Right lobe of liver (tissue), 6 donors: ENCODE data around the gene ADISSP. TPM values are rescaled to one million over a fixed set of nuclear protein-coding genes. Genes with fewer than 3 reads are reported as not detected.
A peak's percentile ranks its signal among the peaks of the same experiment; 100 is the strongest.

ENCODE experiments used
- ATAC-seq, 4 donors: fragments of 200-7000 bp; cut with Tn5 transposase; one replicate each; pipeline ENCODE4 v1.9.1; 2020; ENCODE audit warnings: mild to moderate bottlenecking in 4 of 4, moderate library complexity in 4 of 4
- DNase-seq, 3 donors: peaks; one replicate each; pipeline ENCODE4 v3.0.0-alpha.2; 2020
- H3K27ac ChIP-seq, 3 donors: fragments of 200-600 bp; one replicate each; pipeline ENCODE4 v1.8.0; 2022
- H3K27me3 ChIP-seq, 2 donors: fragments of 200-600 bp; one replicate each; pipeline ENCODE4 v1.8.0; 2022
- H3K36me3 ChIP-seq, 4 donors: fragments of 200-600 bp; sonication (generic) in 1 of 4; one replicate each; pipeline versions ENCODE4 v1.5.1 to v1.8.0; 2017 to 2022; ENCODE audit warnings: control low read depth in 1 of 4
- H3K4me1 ChIP-seq, 4 donors: fragments of 200-600 bp; sonication (generic) in 1 of 4; one replicate each; pipeline versions ENCODE4 v1.5.1 to v1.8.0; 2017 to 2022; ENCODE audit warnings: control low read depth in 1 of 4
- H3K4me3 ChIP-seq, 3 donors: fragments of 200-600 bp; one replicate each; pipeline ENCODE4 v1.8.0; 2022
- H3K9me3 ChIP-seq, 4 donors: fragments of 200-600 bp; sonication (generic) in 1 of 4; one replicate each; pipeline versions ENCODE4 v1.5.1 to v1.8.0; 2017 to 2022; ENCODE audit warnings: control low read depth in 1 of 4
- POLR2A ChIP-seq: fragments of 450-650 bp; IDR thresholded peaks from one replicate; pipeline ENCODE4 v1.6.1; 2017; ENCODE audit warnings: antibody characterized with exemption, mild to moderate bottlenecking
- WGBS: methylation state at CpG from one replicate; pipeline ENCODE4 v1.1.6; 2018; ENCODE audit warnings: low coverage, low lambda C conversion rate; ENCODE audit not compliant: insufficient coverage; ENCODE audit errors: missing lambda C conversion rate; 5-methylcytosine and 5-hydroxymethylcytosine counted together
- intact Hi-C, 2 donors: fragments of 100-400 bp; cut with DNase I; formaldehyde crosslinking; loops; one replicate each; pipeline versions ENCODE4 v1.11.2 to v1.14.1; 2022
- total RNA-seq, 6 experiments: library from RNA; depleted of rRNA in 2 of 6; stranded (reverse); fragments of >200 nt in 2 of 6; fragmentation: NEBNext Ultra II Directional in 3 of 6; extraction: Animal tissue kit (Norgen Biotek cat#: 25700) in 3 of 6; gene quantifications; one replicate each; pipeline versions ENCODE4 v1.1.0 to v1.2.4, GENCODE V29; 2016 to 2023
- TF ChIP-seq, protein P1 (sequence below), 4 donors: fragments of 200-600 bp in 3 of 4; fragments of 450-650 bp in 1 of 4; IDR thresholded peaks; one replicate each; pipeline versions ENCODE4 v1.5.1 to v1.8.0; 2016 to 2022; ENCODE audit warnings: antibody characterized with exemption in 4 of 4, mild to moderate bottlenecking in 2 of 4
- donor health status: DM: no; HTN: yes; CAD: no.
- donor health status: DM: no; HTN: no; CAD: no.
- donor health status: DM: no; HTN: no; CAD: no.
- donor health status: DM: no; HTN: yes; CAD: no.
- donor health status: DM: no; HTN: yes; CAD: no.

Gene ADISSP
- total RNA-seq, 6 experiments from 2014 or later = 9.6 to 11.7 (median 9.9) TPM

DNA sequence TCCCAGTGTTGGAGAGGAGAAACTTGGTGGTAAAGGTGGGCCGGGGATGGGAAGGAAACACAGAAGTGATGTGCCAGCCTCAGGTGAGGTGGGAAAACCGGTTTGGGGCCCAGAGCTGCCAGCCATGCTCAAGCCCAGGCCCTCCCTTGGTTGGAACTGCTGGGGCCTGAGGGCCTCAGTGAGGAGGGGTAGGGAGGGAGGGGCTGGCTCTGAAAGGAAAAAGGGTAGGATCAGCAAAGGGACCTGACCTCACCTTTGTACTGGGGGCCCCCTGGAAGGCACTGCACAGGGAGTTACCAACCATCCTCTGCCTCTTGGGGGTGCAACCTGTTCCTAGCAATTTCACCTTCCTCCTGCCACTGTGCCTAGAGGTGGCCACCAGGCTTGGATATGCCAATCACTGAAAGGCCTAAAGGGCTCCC, 15.5 kb upstream of the ADISSP start:
- ATAC-seq (no peak), DNase-seq (no peak)
- 74% methylated on average over 2 of the region's 2 CpGs for WGBS
- Histone ChIP-seq H3K4me3 (no peak overlapping the region), H3K27ac (no peak overlapping the region), H3K4me1 (peaks cover 0 to 26% (median 13%) of the 10 kb centered on the region in 4 donors), H3K36me3 (no peaks in the 10 kb centered on the region), H3K9me3 (no peaks in the 10 kb centered on the region), H3K27me3 (no peaks in the 10 kb centered on the region)
- intact Hi-C loops = no loop called here
- no peak for TF ChIP-seq POLR2A
- TF ChIP-seq, protein P1, sequence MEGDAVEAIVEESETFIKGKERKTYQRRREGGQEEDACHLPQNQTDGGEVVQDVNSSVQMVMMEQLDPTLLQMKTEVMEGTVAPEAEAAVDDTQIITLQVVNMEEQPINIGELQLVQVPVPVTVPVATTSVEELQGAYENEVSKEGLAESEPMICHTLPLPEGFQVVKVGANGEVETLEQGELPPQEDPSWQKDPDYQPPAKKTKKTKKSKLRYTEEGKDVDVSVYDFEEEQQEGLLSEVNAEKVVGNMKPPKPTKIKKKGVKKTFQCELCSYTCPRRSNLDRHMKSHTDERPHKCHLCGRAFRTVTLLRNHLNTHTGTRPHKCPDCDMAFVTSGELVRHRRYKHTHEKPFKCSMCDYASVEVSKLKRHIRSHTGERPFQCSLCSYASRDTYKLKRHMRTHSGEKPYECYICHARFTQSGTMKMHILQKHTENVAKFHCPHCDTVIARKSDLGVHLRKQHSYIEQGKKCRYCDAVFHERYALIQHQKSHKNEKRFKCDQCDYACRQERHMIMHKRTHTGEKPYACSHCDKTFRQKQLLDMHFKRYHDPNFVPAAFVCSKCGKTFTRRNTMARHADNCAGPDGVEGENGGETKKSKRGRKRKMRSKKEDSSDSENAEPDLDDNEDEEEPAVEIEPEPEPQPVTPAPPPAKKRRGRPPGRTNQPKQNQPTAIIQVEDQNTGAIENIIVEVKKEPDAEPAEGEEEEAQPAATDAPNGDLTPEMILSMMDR (IDR thresholded peaks at IDR 0.05) = no peak

DNA sequence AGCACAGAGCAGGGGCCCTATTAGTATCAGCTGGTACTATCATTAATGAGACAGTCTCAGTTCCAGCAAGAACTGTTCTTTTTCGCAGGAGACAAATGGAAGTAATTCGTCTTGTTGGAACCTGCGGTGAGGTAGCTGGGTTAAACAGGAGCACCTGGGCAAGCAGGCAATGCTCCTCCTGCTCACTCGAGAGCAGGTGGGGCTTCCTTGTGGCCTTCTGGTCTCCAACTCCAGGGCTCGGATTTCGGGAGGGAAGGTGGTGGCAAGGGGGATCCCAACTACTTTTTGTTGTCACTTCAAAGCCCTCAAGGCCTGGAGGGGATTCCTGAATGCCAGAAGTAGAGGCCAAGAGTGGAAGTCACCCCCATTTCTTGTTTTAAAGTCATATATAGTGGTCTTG, 15.0 kb upstream of the ADISSP start:
- H3K27ac ChIP-seq = no peak overlapping the region
- peaks cover 0 to 31% (median 13%) of the 10 kb centered on the region in 4 donors for H3K4me1 ChIP-seq
- no peaks in the 10 kb centered on the region for H3K9me3 ChIP-seq
- no peaks in the 10 kb centered on the region for H3K27me3 ChIP-seq
- intact Hi-C loops = no loop called here
- 86% methylated on average over 5 of the region's 6 CpGs for WGBS
- TF ChIP-seq, protein P1 (IDR thresholded peaks at IDR 0.05) = no peak
- no peak for TF ChIP-seq POLR2A
- no peaks in the 10 kb centered on the region for H3K36me3 ChIP-seq
- ATAC-seq = no peak
- no peak for DNase-seq
- H3K4me3 ChIP-seq = no peak overlapping the region

DNA sequence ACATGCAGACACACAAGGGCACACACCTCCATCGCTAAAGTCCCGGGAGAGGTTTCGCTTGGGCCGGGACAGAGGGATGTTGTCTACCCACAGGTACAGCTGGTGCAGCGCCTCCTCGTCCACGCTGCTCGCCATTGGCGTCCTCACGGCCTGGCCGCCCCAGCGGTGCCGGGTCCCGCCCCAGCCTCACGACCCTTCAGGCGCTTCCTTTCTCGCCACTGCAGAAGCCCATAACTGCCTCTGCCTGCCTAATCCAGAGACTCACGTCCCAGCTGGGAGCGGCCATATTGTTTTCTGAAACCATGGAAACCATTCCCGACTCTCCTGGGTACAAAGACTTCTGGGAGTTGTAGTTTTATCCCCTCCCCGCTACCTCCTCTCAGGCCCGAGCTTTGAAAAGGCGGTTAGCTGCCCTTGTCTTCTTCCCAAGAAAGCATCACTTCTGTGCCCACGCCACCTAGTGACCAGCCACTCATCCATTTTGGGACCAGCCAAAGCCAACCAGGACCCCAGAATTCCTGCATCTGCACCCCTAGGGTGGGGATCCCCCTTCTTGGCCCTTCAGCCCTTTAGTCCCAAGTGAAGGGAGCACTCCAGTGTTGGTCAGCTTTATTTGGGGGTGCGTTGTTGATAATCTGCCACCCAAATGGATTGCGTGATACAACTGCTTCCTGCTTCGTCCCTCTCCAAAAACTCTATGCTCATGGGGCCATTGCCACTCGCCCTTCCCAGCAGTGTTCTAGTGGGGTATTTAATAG, 13.8 kb upstream of the ADISSP start, which contains the start of gene SPEF1:
Gene SPEF1, minus strand, starts transcription at position 296 of the 758 bp plus-strand sequence. Its CDS starts 161 bp downstream, at position 135.
- intact Hi-C loops = no loop called here
- Histone ChIP-seq H3K4me3 (peak within 1 kb of the TSS; percentile 4 to 47 (median 34)), H3K9me3 (no peaks in the 10 kb centered on the region), H3K36me3 (no peaks in the 10 kb centered on the region), H3K27me3 (no peaks in the 10 kb centered on the region), H3K27ac (no peak within 1 kb of the TSS), H3K4me1 (peaks cover 0 to 34% (median 11%) of the 10 kb centered on the region in 4 donors)
- peak; percentile 85 to 91 (median 88) for ATAC-seq
- TF ChIP-seq POLR2A = no peak
- TF ChIP-seq, protein P1 (IDR thresholded peaks at IDR 0.05) = peak; percentile 38 to 47 (median 44)
- WGBS = 7% methylated on average over 9 of the region's 28 CpGs
- DNase-seq = peak; percentile 71 to 87 (median 75)

DNA sequence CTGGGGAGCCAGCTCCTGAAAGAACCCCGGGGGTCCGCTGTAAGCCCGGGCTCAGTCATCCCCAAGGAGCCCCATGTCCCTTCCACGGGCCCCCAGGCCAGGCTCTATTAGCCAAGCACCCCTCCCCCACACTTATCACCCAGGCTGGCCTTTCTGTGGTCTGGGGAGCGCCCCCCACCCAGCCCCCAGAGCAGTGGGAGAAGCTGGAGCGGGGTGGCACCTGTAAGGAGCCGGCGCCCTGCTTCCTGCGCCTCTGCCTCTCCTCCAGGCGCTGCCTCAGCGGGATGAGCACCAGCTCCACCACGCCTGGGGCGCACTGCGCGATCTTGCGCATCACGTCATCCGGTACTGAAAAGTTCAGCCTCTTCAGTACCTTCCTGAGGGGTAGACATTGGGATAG, 11.4 kb upstream of the ADISSP start:
- Histone ChIP-seq H3K9me3 (no peaks in the 10 kb centered on the region), H3K27me3 (no peaks in the 10 kb centered on the region), H3K4me1 (peaks cover 0 to 21% (median 8%) of the 10 kb centered on the region in 4 donors), H3K36me3 (no peaks in the 10 kb centered on the region), H3K4me3 (no peak overlapping the region), H3K27ac (no peak overlapping the region)
- 30% methylated on average over 9 of the region's 18 CpGs for WGBS
- no peak for DNase-seq
- TF ChIP-seq, protein P1 (IDR thresholded peaks at IDR 0.05) = no peak
- no peak for TF ChIP-seq POLR2A
- intact Hi-C loops = loop anchor here in 1 of 2 donors (10.0 kb wide), 1 partner anchor 104 kb away; no protein-coding TSS in a partner anchor
- no peak for ATAC-seq
